NB4 (cell line): Measurements from ENCODE around the gene GJC1.

Source experiments
- DNase-seq: peaks from one replicate; pipeline ENCODE4 v3.0.0; 2010; ENCODE audit warnings: low read depth
- H3K4me3 ChIP-seq: one replicate; pipeline ENCODE4 v1.5.1; 2011; ENCODE audit warnings: mild to moderate bottlenecking, low read depth, low read length, moderate library complexity
- MYC ChIP-seq: IDR thresholded peaks from 2 replicates; pipeline ENCODE4 v1.6.1; 2011; ENCODE audit warnings: low read depth, low read length
- POLR2A ChIP-seq: IDR thresholded peaks from 2 replicates; pipeline ENCODE4 v1.6.1; 2011; ENCODE audit warnings: mild to moderate bottlenecking; ENCODE audit not compliant: insufficient read length; ENCODE audit errors: extremely low read depth
- TF ChIP-seq, protein P1 (sequence below): IDR thresholded peaks from one replicate; pipeline ENCODE4 v1.5.1; 2012; ENCODE audit warnings: low read depth, low read length
- TF ChIP-seq, protein P2 (sequence below): IDR thresholded peaks from 2 replicates; pipeline ENCODE4 v1.6.1; 2011; ENCODE audit warnings: low read depth, low read length

Gene GJC1

DNA sequence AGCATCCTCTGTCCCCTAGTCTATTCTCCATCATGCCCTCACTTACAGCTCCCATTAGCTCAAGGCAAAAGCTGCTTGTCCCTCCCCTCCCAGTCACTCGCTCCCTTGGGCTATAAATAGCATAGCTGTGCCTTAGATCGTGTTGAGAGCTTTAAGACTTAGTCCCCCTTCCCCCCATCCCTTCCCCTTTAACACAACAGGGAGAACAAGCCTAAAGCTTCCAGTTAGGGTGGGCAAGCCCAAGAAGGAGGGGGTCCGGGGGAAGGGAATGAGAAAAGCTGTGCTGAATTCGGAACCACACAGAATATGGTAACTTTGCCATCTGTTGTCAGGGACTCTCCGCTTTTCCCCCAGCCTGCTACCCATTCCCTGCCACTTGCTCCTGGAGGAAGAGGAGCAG is 12.7 kb upstream of the GJC1 start:
- DNase-seq, result no peak
- TF ChIP-seq, protein P1, sequence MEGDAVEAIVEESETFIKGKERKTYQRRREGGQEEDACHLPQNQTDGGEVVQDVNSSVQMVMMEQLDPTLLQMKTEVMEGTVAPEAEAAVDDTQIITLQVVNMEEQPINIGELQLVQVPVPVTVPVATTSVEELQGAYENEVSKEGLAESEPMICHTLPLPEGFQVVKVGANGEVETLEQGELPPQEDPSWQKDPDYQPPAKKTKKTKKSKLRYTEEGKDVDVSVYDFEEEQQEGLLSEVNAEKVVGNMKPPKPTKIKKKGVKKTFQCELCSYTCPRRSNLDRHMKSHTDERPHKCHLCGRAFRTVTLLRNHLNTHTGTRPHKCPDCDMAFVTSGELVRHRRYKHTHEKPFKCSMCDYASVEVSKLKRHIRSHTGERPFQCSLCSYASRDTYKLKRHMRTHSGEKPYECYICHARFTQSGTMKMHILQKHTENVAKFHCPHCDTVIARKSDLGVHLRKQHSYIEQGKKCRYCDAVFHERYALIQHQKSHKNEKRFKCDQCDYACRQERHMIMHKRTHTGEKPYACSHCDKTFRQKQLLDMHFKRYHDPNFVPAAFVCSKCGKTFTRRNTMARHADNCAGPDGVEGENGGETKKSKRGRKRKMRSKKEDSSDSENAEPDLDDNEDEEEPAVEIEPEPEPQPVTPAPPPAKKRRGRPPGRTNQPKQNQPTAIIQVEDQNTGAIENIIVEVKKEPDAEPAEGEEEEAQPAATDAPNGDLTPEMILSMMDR, result no peak
- no peak for TF ChIP-seq POLR2A
- no peak for TF ChIP-seq MYC
- TF ChIP-seq, protein P2, sequence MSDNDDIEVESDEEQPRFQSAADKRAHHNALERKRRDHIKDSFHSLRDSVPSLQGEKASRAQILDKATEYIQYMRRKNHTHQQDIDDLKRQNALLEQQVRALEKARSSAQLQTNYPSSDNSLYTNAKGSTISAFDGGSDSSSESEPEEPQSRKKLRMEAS, result no peak
- no peak overlapping the region for H3K4me3 ChIP-seq

DNA sequence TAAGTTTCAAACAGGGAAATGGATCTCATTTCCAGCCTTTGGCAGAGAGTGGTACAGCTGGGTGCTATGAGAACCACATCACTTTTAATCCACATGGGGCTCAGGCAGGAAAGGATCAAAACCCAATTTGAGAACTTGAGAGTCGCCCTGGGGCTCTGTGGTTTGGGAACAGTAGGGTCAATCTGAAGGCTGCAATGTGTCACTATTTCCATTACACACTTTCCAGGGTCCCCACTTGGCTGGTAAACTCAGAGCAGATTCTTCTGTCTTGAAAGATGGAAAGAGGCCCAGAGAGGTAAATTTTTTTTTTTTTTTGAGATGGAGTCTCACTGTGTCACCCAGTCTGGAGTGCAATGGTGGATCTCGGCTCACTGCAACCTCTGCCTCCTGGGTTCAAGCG is 10.8 kb upstream of the GJC1 start:
- TF ChIP-seq MYC (no peak), POLR2A (no peak)
- TF ChIP-seq, protein P2, result no peak
- TF ChIP-seq, protein P1, result no peak
- no peak overlapping the region for H3K4me3 ChIP-seq
- no peak for DNase-seq

DNA sequence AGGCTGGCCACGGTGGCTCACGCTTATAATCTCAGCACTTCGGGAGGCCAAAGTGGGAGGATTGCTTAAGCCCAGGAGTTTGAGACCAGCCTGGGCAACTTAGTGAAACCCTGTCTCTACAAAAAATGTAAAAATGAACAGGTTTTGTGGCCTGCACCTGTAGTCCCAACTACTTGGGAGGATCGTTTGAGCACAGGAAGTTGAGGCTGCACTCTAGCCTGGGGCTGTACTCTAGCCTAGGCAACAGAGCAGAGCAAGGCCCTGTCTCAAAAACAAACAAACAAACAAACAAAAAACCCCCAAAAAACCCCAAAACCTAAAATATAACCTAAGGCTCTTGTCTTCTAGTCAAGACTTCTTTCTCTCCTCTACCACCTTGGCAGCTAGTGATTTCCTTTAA is 10.2 kb upstream of the GJC1 start:
- DNase-seq, result no peak
- TF ChIP-seq, protein P2, result no peak
- TF ChIP-seq, protein P1, result no peak
- TF ChIP-seq POLR2A, result no peak
- no peak for TF ChIP-seq MYC
- no peak overlapping the region for H3K4me3 ChIP-seq

- H3K4me3 ChIP-seq, result no peak overlapping the region
- TF ChIP-seq MYC (no peak), POLR2A (no peak)
- TF ChIP-seq, protein P1, result no peak
- TF ChIP-seq, protein P2, result no peak
- DNase-seq, result no peak
Measured at GRCh38 chr17:44837196-44837595, 7.1 kb upstream of the GJC1 start.

DNA sequence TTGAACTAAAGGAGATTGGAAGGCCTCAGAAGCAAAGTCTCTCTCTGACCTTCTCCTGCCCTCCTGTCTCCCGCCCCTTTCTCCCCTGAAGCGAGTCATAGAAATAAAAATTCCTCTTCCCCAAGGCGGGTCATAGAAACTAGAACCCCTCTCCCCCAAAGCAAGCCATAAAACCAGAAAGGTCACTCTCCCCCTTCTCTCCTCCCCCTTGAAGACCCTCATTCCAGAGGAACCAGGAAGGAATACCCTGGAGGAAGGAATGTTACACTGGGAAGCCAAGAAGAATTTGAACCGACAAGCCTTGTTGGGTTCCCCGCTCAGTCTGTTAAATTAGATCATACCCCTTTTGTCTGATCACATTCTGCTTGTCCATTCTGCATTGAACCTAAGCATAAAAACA is 2.7 kb upstream of the GJC1 start:
- DNase-seq, result no peak
- H3K4me3 ChIP-seq, result no peak overlapping the region
- TF ChIP-seq POLR2A (no peak), MYC (no peak)
- TF ChIP-seq, protein P2, result no peak
- TF ChIP-seq, protein P1, result no peak

- TF ChIP-seq MYC, result no peak
- TF ChIP-seq, protein P2, result no peak
- TF ChIP-seq POLR2A, result no peak
- TF ChIP-seq, protein P1, result no peak
- no peak for DNase-seq
- no peak overlapping the region for H3K4me3 ChIP-seq
Measured at GRCh38 chr17:44831371-44831770, 1.3 kb upstream of the GJC1 start.
